ENCODE results near the gene NDUFA1.
"Not testable (repeated sequence)": the region's sequence is repeated elsewhere in the genome, so short reads cannot be mapped to it uniquely, and the experiment has no call there.

NDUFA1 gene

DNA sequence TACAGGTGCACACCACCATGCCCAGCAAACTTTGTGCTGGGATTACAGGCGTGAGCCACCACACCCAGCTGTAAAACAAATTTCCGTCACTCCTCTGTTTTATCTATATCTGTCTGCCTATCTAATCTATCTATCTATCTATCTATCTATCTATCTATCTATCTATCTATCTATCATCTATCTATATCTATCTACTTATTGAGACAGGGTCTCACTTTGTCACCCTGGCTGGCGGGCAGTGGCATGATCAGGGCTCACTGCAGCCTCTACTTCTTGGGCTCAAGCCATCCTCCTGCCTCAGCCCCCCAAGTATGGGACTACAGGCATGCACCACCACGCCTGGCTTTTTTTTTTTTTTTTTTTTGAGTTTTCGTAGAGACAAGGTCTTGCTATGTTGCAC is 44.7 kb downstream of the NDUFA1 start:
- no peak for DNase-seq

DNA sequence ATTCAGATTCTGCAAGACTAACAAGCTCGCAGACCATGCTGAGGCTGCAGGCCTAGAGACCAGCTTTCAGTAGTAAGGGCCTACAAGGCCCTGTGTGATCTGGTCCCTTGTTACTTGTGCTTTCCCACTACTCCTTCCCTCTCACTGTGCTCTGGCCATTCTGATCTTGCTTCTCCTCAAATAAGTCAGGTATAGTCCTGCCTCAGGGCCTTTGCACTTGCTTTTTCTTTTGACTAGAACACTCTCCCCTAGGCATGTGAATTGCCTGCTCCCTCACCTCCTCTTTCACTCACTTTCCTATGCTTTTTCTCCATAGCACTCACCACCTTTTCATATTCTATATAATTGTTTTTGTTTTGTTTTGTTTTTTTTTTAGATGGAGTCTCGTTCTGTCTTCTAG is 46.2 kb downstream of the NDUFA1 start:
- no peak for DNase-seq

- no peak for DNase-seq
Observed at GRCh38 chrX:119919835-119920585, 48.4 kb downstream of the NDUFA1 start.

DNA sequence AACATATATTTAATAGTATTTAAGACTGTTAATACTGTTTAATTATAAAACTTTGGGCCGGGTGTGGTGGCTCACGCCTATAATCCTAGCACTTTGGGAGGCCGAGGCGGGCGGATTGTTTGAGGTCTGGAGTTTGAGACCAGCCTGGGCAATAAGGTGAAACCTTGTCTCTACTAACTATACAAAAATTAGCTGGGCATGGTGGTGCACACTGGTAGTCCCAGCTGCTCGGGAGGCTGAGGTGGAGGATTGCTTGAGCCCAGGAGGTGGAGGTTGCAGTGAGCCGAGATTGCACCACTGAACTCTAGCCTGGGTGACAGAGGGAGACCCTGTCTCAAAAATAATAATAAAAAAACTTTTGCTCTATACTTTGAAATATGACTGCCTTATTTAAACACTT is 50.8 kb downstream of the NDUFA1 start:
- not testable (repeated sequence) for DNase-seq
